Parathyroid adenoma (tissue), 2 donors: ENCODE data around the gene DVL1.

ENCODE experiments used
- H2AFZ ChIP-seq: fragments of 300-600 bp; sonication (generic); one replicate; pipeline ENCODE4 v1.7.0; 2017; ENCODE audit warnings: antibody characterized with exemption, mild to moderate bottlenecking
- H3K27ac ChIP-seq: fragments of 300-600 bp; sonication (generic); one replicate; pipeline ENCODE4 v1.7.0; 2017
- H3K27me3 ChIP-seq: fragments of 300-600 bp; sonication (generic); one replicate; pipeline ENCODE4 v1.7.0; 2017; ENCODE audit warnings: low read length; ENCODE audit not compliant: control insufficient read depth, insufficient read depth
- H3K36me3 ChIP-seq: fragments of 300-600 bp; sonication (generic); one replicate; pipeline ENCODE4 v1.7.0; 2017; ENCODE audit warnings: low read length; ENCODE audit not compliant: control insufficient read depth, insufficient read depth
- H3K4me1 ChIP-seq: fragments of 300-600 bp; sonication (generic); one replicate; pipeline ENCODE4 v1.7.0; 2017; ENCODE audit warnings: control low read depth
- H3K4me2 ChIP-seq: fragments of 300-600 bp; sonication (generic); one replicate; pipeline ENCODE4 v1.7.0; 2017; ENCODE audit warnings: low read length
- H3K4me3 ChIP-seq: fragments of 300-600 bp; sonication (generic); one replicate; pipeline ENCODE4 v1.7.0; 2017; ENCODE audit warnings: low read depth, low read length
- H3K79me2 ChIP-seq: fragments of 300-600 bp; sonication (generic); one replicate; pipeline ENCODE4 v1.7.0; 2017; ENCODE audit warnings: control low read depth
- H3K9ac ChIP-seq: fragments of 300-600 bp; sonication (generic); one replicate; pipeline ENCODE4 v1.7.0; 2017; ENCODE audit warnings: mild to moderate bottlenecking
- H3K9me3 ChIP-seq: fragments of 300-600 bp; sonication (generic); one replicate; pipeline ENCODE4 v1.7.0; 2017; ENCODE audit warnings: low read length; ENCODE audit not compliant: control insufficient read depth
- CTCF ChIP-seq: fragments of 300-600 bp; sonication (generic); IDR thresholded peaks from one replicate; pipeline ENCODE4 v1.7.0; 2017; ENCODE audit warnings: antibody characterized with exemption, mild to moderate bottlenecking
- donor health status: primary hyperparathyroidism.

The DVL1 gene

DNA sequence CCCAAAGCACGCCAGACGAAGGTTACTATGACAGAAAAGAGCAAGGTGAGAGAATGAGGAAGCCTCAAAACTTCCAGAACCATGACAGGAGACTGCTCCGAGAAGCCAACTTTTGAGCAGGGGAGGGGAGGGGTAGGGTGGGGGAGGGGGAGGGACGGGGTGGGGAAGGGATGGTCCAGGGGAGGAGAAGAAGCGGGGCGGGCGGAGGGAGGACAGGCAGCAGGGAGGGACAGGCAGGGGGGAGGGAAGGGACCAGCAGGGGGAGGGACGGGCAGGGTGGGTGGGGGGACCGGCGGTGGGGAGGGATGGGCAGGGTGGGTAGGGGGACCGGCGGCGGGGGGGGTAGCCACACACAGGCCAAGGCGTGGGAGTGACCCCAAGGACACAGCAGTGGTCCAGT is 26.8 kb downstream of the DVL1 start:
- no peak overlapping the region for H3K9ac ChIP-seq
- H3K36me3 ChIP-seq = no peaks in the 10 kb centered on the region
- no peak overlapping the region for H2AFZ ChIP-seq
- peaks cover 22% of the 10 kb centered on the region for H3K79me2 ChIP-seq
- no peak overlapping the region for H3K27ac ChIP-seq
- H3K27me3 ChIP-seq = no peaks in the 10 kb centered on the region
- H3K4me1 ChIP-seq = peaks cover 5% of the 10 kb centered on the region
- H3K4me3 ChIP-seq = no peak overlapping the region
- no peak for TF ChIP-seq CTCF
- no peaks in the 10 kb centered on the region for H3K9me3 ChIP-seq
- no peak overlapping the region for H3K4me2 ChIP-seq

DNA sequence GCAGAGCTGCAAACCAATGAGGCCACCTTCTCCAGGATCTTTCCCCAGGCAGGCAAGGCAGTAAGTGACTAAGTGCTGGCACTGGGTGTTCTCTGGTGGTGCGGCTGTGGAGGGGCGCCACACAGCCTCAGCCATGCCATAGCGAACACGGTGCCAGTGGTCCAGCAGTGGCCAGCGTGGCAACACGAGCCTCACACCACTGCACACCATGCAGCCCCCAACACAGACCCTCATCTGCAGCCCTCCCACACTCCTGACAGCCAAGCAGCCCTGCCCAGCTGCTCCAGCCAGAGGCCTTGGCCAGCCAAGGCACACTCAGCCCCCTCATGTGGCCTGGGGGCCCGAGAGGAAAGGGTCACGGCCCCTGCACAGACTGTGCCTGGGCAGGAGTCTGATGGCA is 27.7 kb downstream of the DVL1 start:
- TF ChIP-seq CTCF = no peak
- Histone ChIP-seq H3K27ac (no peak overlapping the region), H3K9ac (no peak overlapping the region), H3K4me2 (no peak overlapping the region), H3K9me3 (no peaks in the 10 kb centered on the region), H2AFZ (no peak overlapping the region), H3K4me1 (peaks cover 5% of the 10 kb centered on the region), H3K4me3 (no peak overlapping the region), H3K27me3 (no peaks in the 10 kb centered on the region), H3K79me2 (peaks cover 22% of the 10 kb centered on the region), H3K36me3 (no peaks in the 10 kb centered on the region)

DNA sequence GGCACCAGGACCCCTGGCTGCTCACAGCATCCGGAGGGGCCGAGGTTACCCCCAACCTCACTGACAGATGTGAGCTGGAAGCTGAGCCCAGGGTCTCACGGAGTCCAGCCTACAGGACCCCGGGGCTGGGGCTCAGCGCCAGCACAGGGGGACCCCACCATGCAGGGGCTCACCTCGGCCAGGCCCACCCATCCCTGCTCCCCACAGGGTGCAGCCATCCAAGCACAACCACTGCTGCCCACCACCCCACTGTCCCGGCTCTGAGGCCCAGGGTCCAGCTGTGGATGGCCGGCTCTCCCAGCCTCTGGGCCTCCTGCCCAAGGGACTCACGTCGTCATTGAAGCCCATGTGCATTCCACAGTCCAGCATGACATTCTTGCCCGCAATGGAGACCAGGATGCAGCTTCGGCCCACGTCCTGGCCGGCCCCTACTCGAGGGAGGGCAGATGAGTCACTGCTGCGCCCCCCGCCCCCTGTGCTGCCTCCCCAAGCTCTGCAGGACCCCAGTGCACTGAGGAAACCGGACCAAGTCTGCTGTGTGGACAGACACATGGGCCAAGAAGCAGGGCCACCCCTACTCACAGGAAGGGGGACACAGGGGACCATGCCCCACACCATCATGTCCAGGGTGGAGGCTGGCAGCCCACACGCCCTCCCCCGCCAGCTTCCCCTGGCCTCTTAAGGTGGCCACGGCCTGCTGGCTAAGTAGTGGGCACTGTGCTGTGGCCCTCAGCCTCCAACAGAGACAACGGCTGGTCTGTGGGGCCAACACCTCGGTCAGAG is 28.4 kb downstream of the DVL1 start:
- no peak for TF ChIP-seq CTCF
- Histone ChIP-seq H3K4me2 (no peak overlapping the region), H3K27ac (no peak overlapping the region), H3K4me3 (no peak overlapping the region), H3K79me2 (peaks cover 22% of the 10 kb centered on the region), H3K27me3 (no peaks in the 10 kb centered on the region), H3K4me1 (peaks cover 2% of the 10 kb centered on the region), H3K9me3 (no peaks in the 10 kb centered on the region), H2AFZ (no peak overlapping the region), H3K36me3 (no peaks in the 10 kb centered on the region), H3K9ac (no peak overlapping the region)

DNA sequence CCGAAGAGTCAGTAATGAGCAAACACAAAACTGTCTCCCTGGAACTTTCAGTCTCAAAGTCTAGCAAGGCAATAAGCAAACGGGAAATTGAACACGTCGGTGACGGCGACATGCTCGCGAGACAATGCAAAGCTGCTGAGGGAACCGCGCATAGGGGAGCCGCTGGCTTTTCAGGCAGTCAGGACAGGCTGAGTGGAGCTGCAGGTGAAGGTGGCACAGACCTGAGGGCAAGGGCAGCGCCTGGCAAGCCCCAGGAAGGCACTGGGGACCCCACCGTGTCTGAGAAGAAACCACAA is 29.6 kb downstream of the DVL1 start:
- no peak overlapping the region for H3K4me2 ChIP-seq
- no peak overlapping the region for H3K27ac ChIP-seq
- H3K9me3 ChIP-seq = no peaks in the 10 kb centered on the region
- no peak overlapping the region for H3K9ac ChIP-seq
- H3K36me3 ChIP-seq = no peaks in the 10 kb centered on the region
- H3K4me1 ChIP-seq = no peaks in the 10 kb centered on the region
- H3K27me3 ChIP-seq = no peaks in the 10 kb centered on the region
- no peak for TF ChIP-seq CTCF
- H2AFZ ChIP-seq = no peak overlapping the region
- peaks cover 22% of the 10 kb centered on the region for H3K79me2 ChIP-seq
- no peak overlapping the region for H3K4me3 ChIP-seq
